Keratinocyte (primary cell): ENCODE data around the gene ATP8A2. TPM values are rescaled to one million over a fixed set of nuclear protein-coding genes. Genes with fewer than 3 reads are reported as not detected.

ENCODE experiments used
- DNase-seq: peaks from one replicate; pipeline ENCODE4 v3.0.0-alpha.2; 2011; ENCODE audit warnings: low read depth, missing footprints, low spot score
- FAIRE-seq: peaks from 2 replicates; lab custom pipeline; 2011; peaks lifted over from hg19 to GRCh38; lab: Jason Lieb, UNC
- H2AFZ ChIP-seq: 2 replicates; pipeline ENCODE4 v1.6.0; 2012; ENCODE audit warnings: low read length, control low read depth, inconsistent platforms; ENCODE audit not compliant: control insufficient read depth
- H3K27ac ChIP-seq: 2 replicates; pipeline ENCODE4 v1.5.1; 2011; ENCODE audit warnings: low read length; ENCODE audit not compliant: control insufficient read depth, insufficient read depth
- H3K27me3 ChIP-seq: 3 replicates; pipeline ENCODE4 v1.6.0; 2011; ENCODE audit warnings: low read length; ENCODE audit not compliant: control insufficient read depth, insufficient read depth; ENCODE audit errors: extremely low read depth
- H3K36me3 ChIP-seq, 2 experiments: 2 replicates in 1 of 2; 3 replicates in 1 of 2; pipeline ENCODE4 v1.5.1; 2011; ENCODE audit warnings: low read length in 2 of 2, mild to moderate bottlenecking in 1 of 2; ENCODE audit not compliant: control insufficient read depth in 2 of 2, insufficient read depth in 2 of 2; ENCODE audit errors: extremely low read depth in 1 of 2
- H3K4me1 ChIP-seq: 3 replicates; pipeline ENCODE4 v1.5.1; 2011; ENCODE audit warnings: low read length; ENCODE audit not compliant: control insufficient read depth, insufficient read depth; ENCODE audit errors: extremely low read depth
- H3K4me2 ChIP-seq: 3 replicates; pipeline ENCODE4 v1.6.0; 2011; ENCODE audit warnings: low read depth, low read length; ENCODE audit not compliant: control insufficient read depth, insufficient read depth; ENCODE audit errors: extremely low read depth
- H3K4me3 ChIP-seq, 3 experiments: fragments of 200-600 bp in 1 of 3; sonication (generic) in 1 of 3; 2 replicates in 2 of 3; 3 replicates in 1 of 3; pipeline ENCODE4 v1.5.1; 2011 to 2016; ENCODE audit warnings: low read length in 3 of 3, mild to moderate bottlenecking in 3 of 3, control low read depth in 2 of 3, inconsistent platforms in 1 of 3, low read depth in 1 of 3, mixed read lengths in 1 of 3, mixed run types in 1 of 3, moderate library complexity in 1 of 3; ENCODE audit not compliant: control insufficient read depth in 2 of 3, insufficient read depth in 2 of 3; ENCODE audit errors: extremely low read depth in 1 of 3
- H3K79me2 ChIP-seq: 2 replicates; pipeline ENCODE4 v1.6.0; 2012; ENCODE audit warnings: low read length; ENCODE audit not compliant: control insufficient read depth, insufficient read depth
- H3K9ac ChIP-seq: 3 replicates; pipeline ENCODE4 v1.6.0; 2011; ENCODE audit warnings: low read length; ENCODE audit not compliant: control insufficient read depth, insufficient read depth; ENCODE audit errors: extremely low read depth
- H3K9me1 ChIP-seq: 3 replicates; pipeline ENCODE4 v1.6.0; 2011; ENCODE audit warnings: low read length; ENCODE audit not compliant: control insufficient read depth, insufficient read depth; ENCODE audit errors: extremely low read depth
- H3K9me3 ChIP-seq: 2 replicates; pipeline ENCODE4 v1.5.1; 2012; ENCODE audit warnings: low read depth, low read length; ENCODE audit not compliant: control insufficient read depth
- H4K20me1 ChIP-seq: 3 replicates; pipeline ENCODE4 v1.6.0; 2011; ENCODE audit warnings: low read length; ENCODE audit not compliant: control insufficient read depth, insufficient read depth; ENCODE audit errors: extremely low read depth
- CTCF ChIP-seq, 3 experiments: IDR thresholded peaks in 1 of 3; conservative IDR thresholded peaks in 1 of 3; optimal IDR thresholded peaks in 1 of 3; 2 replicates in 2 of 3; 3 replicates in 1 of 3; pipeline versions ENCODE3 to v1.5.1; 2011; ENCODE audit warnings: low read length in 3 of 3, mild to moderate bottlenecking in 3 of 3, moderate library complexity in 2 of 3, control low read depth in 1 of 3, inconsistent platforms in 1 of 3; ENCODE audit not compliant: insufficient read depth in 2 of 3; ENCODE audit errors: extremely low read depth in 1 of 3
- EZH2 ChIP-seq: IDR thresholded peaks from one replicate; pipeline ENCODE4 v1.6.1; 2012; ENCODE audit warnings: inconsistent platforms, mild to moderate bottlenecking, low read length, moderate library complexity
- dilution Hi-C: fragments of 300-500 bp; cut with MboI; formaldehyde crosslinking; loops from one replicate; pipeline ENCODE4 v1.7.0; 2020; ENCODE audit warnings: low sequenced_read_pairs; ENCODE audit not compliant: extremely low pct_ligation_motif_present
- polyA plus RNA-seq, 5 experiments: library from polyadenylated mRNA; depleted of rRNA in 3 of 5; stranded (reverse) in 3 of 5; stranded (forward) in 1 of 5; unstranded in 1 of 5; fragments of >200 nt; gene quantifications; 1 replicate in 1 of 5; 2 replicates in 3 of 5; 3 replicates in 1 of 5; pipeline versions ENCODE4 v1.2.1 to v1.2.3, GENCODE V29; 2011 to 2012; ENCODE audit warnings: missing spikeins in 2 of 5, low read depth in 1 of 5, low replicate concordance in 1 of 5

Gene ATP8A2
- polyA plus RNA-seq, 1 donor (not counting 4 experiments of a cell fraction or from before 2014, with no cell fraction given): 0.16 TPM

GRCh38 chr13:26025771-26026170 lies 654.0 kb downstream of the ATP8A2 start:
- Histone ChIP-seq H2AFZ (no peak overlapping the region), H3K4me1 (peaks cover 24% of the 10 kb centered on the region), H4K20me1 (no peaks in the 10 kb centered on the region), H3K79me2 (no peaks in the 10 kb centered on the region), H3K27ac (no peak overlapping the region), H3K27me3 (peaks cover 4% of the 10 kb centered on the region), H3K9me1 (no peaks in the 10 kb centered on the region), H3K9me3 (no peaks in the 10 kb centered on the region), H3K4me2 (no peak overlapping the region), H3K4me3 (no peak overlapping the region), H3K9ac (no peak overlapping the region), H3K36me3 (no peaks in the 10 kb centered on the region)
- dilution Hi-C loops: no loop called here
- TF ChIP-seq EZH2 (no peak), CTCF (optimal IDR thresholded peaks at IDR 0.05 in 1 of 3, IDR thresholded peaks at IDR 0.05 in 1 of 3, conservative IDR thresholded peaks at IDR 0.05 in 1 of 3; ENCODE audit: extremely low read depth in 1 of 3, insufficient read depth in 2 of 3, low read length in 3 of 3) (no peak)
- FAIRE-seq: no peak
- DNase-seq: no peak

- peaks cover 7% of the 10 kb centered on the region for H3K27me3 ChIP-seq
- no peak overlapping the region for H2AFZ ChIP-seq
- no peaks in the 10 kb centered on the region for H3K79me2 ChIP-seq
- H3K4me3 ChIP-seq: no peak overlapping the region
- no peaks in the 10 kb centered on the region for H3K9me3 ChIP-seq
- peaks cover 20% of the 10 kb centered on the region for H3K4me1 ChIP-seq
- dilution Hi-C loops: no loop called here
- FAIRE-seq: no peak
- H3K9ac ChIP-seq: no peak overlapping the region
- no peaks in the 10 kb centered on the region for H4K20me1 ChIP-seq
- no peaks in the 10 kb centered on the region for H3K9me1 ChIP-seq
- no peak for TF ChIP-seq CTCF (optimal IDR thresholded peaks at IDR 0.05 in 1 of 3, IDR thresholded peaks at IDR 0.05 in 1 of 3, conservative IDR thresholded peaks at IDR 0.05 in 1 of 3; ENCODE audit: extremely low read depth in 1 of 3, insufficient read depth in 2 of 3, low read length in 3 of 3)
- TF ChIP-seq EZH2: no peak
- no peak for DNase-seq
- H3K4me2 ChIP-seq: no peak overlapping the region
- H3K36me3 ChIP-seq: no peaks in the 10 kb centered on the region
- no peak overlapping the region for H3K27ac ChIP-seq
Observed at GRCh38 chr13:26026211-26026610, 654.4 kb downstream of the ATP8A2 start.
